GM21390 (cell line): ENCODE measurements around the gene MSRB3.

Source experiments
- ATAC-seq: cut with Tn5 transposase; IDR thresholded peaks from one replicate; pipeline ENCODE4 v1.9.1; 2021; ENCODE audit not compliant: unreplicated experiment

MSRB3 gene

GRCh38 chr12:65493913-65494245 lies 215.4 kb downstream of the MSRB3 start:
- no peak for ATAC-seq

DNA sequence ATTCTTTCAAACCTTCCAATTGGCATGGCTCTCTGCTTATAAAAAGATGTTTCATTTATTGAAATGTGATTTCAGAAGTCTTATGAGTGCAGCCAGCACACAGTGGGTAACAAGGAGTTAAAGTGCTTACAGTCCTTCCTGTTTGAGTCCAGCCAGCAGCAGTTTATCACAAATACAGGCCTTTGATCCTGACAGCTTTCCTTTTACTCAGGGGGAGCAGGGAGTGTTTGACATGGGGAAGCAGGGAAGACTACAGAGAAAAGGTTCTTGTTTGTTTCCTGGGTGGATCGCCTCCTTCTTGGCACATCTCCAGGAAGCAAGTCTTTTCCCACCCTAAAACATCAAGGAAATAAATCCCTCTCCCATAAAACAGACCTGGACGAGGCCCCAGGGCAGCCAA lies 216.1 kb downstream of the MSRB3 start:
- no peak for ATAC-seq

GRCh38 chr12:65495233-65495632 lies 216.8 kb downstream of the MSRB3 start:
- ATAC-seq: no peak

DNA sequence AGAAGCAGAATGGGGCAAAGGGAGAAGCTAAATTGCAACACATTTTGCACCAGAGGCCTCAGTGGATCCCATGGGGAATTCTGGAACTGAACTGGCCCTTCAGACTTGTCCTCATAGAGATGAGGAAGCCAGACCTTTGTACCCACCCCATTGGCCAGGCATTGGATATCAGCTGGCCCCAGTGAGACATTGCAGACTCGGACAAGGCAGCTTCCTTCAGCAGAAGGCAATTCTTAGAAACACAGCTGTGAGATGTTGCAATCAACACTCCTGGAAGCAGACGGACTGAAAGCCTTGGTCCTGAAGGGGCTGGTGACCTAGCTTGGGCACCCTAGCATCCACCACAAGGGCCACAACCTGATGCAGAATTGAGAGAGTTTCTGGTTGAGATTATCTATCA lies 218.1 kb downstream of the MSRB3 start:
- ATAC-seq: no peak

GRCh38 chr12:65497660-65498059 lies 219.2 kb downstream of the MSRB3 start:
- no peak for ATAC-seq

- no peak for ATAC-seq
Measured at GRCh38 chr12:65499167-65499566, 220.7 kb downstream of the MSRB3 start.

- ATAC-seq: no peak
Measured at GRCh38 chr12:65500091-65500900, 221.8 kb downstream of the MSRB3 start.

- ATAC-seq: no peak
Measured at GRCh38 chr12:65501093-65501621, 222.7 kb downstream of the MSRB3 start.

DNA sequence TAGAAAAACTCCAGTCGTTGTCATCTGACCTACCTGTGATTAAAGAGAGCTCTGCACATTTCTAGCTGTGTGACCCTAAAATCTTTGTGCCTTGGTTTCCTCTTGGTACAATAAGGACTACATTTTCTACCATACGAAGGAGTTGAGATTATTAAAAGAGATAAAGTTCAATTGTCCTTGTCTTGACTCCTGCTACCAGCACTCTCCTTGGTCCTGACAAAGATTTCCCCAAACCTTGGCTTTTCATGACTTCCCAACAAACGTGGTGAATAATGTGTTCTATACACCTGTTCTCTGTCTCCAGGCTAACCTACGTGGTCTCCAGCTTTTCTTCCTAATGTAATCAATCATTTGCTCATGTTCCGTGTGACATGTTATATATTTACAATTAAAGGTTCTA lies 223.5 kb downstream of the MSRB3 start:
- no peak for ATAC-seq

DNA sequence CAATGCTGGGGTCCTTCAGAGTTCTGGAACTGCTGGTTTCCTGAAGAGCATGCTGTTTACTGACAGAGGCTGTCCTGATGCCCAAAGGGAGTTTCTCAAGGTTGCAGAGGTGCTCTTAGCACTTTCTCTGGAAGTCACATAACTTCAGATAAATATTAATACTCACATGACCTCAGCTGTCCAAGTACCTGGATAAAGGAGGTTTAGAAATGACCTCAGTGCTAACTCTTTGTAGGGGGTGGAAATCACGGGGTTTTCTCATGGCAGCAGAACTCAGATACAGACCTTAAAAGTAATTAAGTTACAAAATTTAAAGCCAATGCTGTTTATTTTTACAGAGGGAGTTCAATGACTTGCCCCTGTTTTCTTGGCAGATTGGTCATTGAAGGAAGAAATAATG lies 225.9 kb downstream of the MSRB3 start:
- no peak for ATAC-seq

GRCh38 chr12:65505386-65506121 lies 227.1 kb downstream of the MSRB3 start:
- no peak for ATAC-seq

- ATAC-seq: no peak
Measured at GRCh38 chr12:65508276-65509035, 230.0 kb downstream of the MSRB3 start.

GRCh38 chr12:65510007-65510406 lies 231.5 kb downstream of the MSRB3 start:
- ATAC-seq: no peak

DNA sequence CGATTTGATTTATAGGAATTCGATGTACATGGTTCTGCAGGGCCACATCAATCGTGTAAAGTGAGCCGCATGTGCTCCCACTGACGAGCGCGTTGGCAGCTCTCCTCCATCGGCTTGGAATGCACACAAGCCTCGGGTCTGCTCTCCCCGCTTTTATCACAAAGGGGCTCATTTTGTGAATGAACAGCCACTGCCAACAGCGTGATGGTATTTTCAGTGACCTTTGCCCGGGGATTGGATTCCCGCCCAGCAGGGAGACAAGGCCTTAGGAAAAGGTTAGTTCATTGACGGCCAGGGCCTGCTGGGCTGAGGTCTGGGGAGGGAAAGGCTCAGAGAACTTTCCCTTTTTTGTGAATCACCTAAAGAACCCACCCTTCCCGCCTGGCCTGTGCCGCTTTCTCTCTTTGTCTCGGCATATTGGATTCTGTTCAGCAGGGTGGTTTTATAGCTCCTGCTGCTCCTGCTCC lies 232.1 kb downstream of the MSRB3 start:
- no peak for ATAC-seq

DNA sequence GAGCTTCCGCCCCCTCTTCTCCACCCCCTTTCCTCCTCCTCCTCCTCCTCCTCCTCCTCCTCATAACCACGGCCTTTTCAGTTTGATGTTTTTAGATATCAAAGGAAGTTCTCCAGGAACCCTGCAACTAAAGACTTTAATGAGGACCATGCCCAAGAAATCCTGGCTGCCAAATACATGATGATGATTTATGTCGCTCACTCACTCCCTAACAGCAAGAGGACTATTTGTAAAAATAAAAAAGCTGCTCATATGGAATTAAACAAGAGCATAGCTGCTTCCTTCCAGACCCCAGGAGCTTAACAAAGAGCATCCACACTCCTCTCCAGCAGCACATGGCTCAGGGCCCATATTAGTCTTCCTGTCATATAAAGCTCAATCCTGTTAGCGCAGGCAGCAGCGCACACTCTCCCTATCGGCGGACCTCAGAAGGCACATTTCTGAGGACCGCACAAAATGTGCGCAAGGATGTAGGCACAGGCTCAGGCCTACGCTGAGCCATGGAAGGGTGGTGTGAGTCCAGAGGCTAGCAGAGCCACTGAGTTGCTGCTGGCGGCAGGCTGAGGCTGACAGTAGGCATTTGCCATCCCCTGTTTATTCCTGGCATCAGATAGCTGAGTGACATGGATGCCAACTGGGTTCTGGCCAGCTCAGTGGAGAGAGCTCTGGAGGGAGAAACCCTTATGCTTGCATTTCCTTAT lies 232.8 kb downstream of the MSRB3 start:
- ATAC-seq: no peak

DNA sequence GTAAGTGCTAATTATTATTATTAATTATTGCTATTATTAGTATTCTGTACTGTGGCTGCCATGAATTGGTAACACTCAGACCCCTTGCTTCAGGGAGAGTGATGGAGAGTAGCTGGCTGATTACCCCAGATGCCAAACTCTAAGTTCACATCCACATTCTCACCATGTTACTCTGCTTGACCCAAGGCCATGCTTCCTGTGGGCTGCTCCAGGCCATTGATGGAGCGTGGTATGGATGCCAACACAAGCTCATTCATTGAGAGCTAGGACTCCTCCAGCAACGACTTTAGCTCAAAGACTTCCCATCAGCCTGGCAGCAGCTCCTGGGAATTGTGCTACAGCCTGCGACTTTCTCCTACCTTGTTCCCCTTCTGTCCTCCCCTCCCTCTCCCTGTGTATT lies 233.4 kb downstream of the MSRB3 start:
- no peak for ATAC-seq
